ENCODE measurements around the gene RPA1. TPM values are rescaled to one million over a fixed set of nuclear protein-coding genes. Genes with fewer than 3 reads are reported as not detected.

Gene RPA1
- total and polyA plus RNA-seq, 9 donors, result 20.7 to 137 (median 112) TPM

GRCh38 chr17:1800240-1800639 is 29.6 kb upstream of the RPA1 start:
- Histone ChIP-seq H3K27me3 (no peaks in the 10 kb centered on the region), H3K4me3 (no peak overlapping the region), H3K4me1 (ENCODE audit: insufficient read depth) (no peaks in the 10 kb centered on the region), H3K9me3 (no peaks in the 10 kb centered on the region), H3K27ac (no peak overlapping the region), H3K36me3 (no peaks in the 10 kb centered on the region)
- TF ChIP-seq POLR2A (IDR thresholded peaks at IDR 0.05) (no peak), CTCF (IDR thresholded peaks at IDR 0.05) (no peak), EP300 (IDR thresholded peaks at IDR 0.05) (no peak)
- intact Hi-C loops (cut with DNase I), result no loop called here
- 85 to 93% (median 89%) methylated on average over 7 of the region's 7 CpGs for WGBS, 3 donors
- peak in 2 of 5 donors; percentile 8 to 21 for DNase-seq

GRCh38 chr17:1800712-1801111 is 29.1 kb upstream of the RPA1 start:
- DNase-seq, result peak in 2 of 5 donors; percentile 1 to 3
- Histone ChIP-seq H3K9me3 (no peaks in the 10 kb centered on the region), H3K4me3 (no peak overlapping the region), H3K36me3 (no peaks in the 10 kb centered on the region), H3K27me3 (no peaks in the 10 kb centered on the region), H3K27ac (no peak overlapping the region), H3K4me1 (ENCODE audit: insufficient read depth) (no peaks in the 10 kb centered on the region)
- intact Hi-C loops (cut with DNase I), result no loop called here
- WGBS, 3 donors, result 67 to 76% (median 76%) methylated on average over 4 of the region's 4 CpGs
- no peak for TF ChIP-seq CTCF (IDR thresholded peaks at IDR 0.05)
- no peak for TF ChIP-seq EP300 (IDR thresholded peaks at IDR 0.05)
- TF ChIP-seq POLR2A (IDR thresholded peaks at IDR 0.05), result no peak

- intact Hi-C loops (cut with DNase I), result no loop called here
- TF ChIP-seq EP300 (IDR thresholded peaks at IDR 0.05), result no peak
- TF ChIP-seq POLR2A (IDR thresholded peaks at IDR 0.05), result no peak
- no peak for DNase-seq
Measured at GRCh38 chr17:1802429-1802828, 27.4 kb upstream of the RPA1 start.

GRCh38 chr17:1803280-1803679 is 26.5 kb upstream of the RPA1 start:
- Histone ChIP-seq H3K9me3 (no peaks in the 10 kb centered on the region), H3K4me3 (no peak overlapping the region), H3K27me3 (no peaks in the 10 kb centered on the region), H3K4me1 (ENCODE audit: insufficient read depth) (no peaks in the 10 kb centered on the region), H3K27ac (no peak overlapping the region), H3K36me3 (no peaks in the 10 kb centered on the region)
- WGBS, 3 donors, result 86 to 96% (median 94%) methylated on average over 6 of the region's 6 CpGs
- no peak for DNase-seq
- intact Hi-C loops (cut with DNase I), result no loop called here
- no peak for TF ChIP-seq POLR2A (IDR thresholded peaks at IDR 0.05)
- no peak for TF ChIP-seq CTCF (IDR thresholded peaks at IDR 0.05)
- no peak for TF ChIP-seq EP300 (IDR thresholded peaks at IDR 0.05)

More at GRCh38 chr17:1802429-1802828, 27.4 kb upstream of the RPA1 start:
- 89 to 94% (median 91%) methylated on average over 1 of the region's 1 CpG for WGBS, 3 donors
- no peaks in the 10 kb centered on the region for H3K36me3 ChIP-seq
- no peak overlapping the region for H3K4me3 ChIP-seq
- H3K4me1 ChIP-seq (ENCODE audit: insufficient read depth), result no peaks in the 10 kb centered on the region
- H3K27ac ChIP-seq, result no peak overlapping the region
- H3K27me3 ChIP-seq, result no peaks in the 10 kb centered on the region
- H3K9me3 ChIP-seq, result no peaks in the 10 kb centered on the region

GRCh38 chr17:1807890-1808289 is 21.9 kb upstream of the RPA1 start:
- H3K27me3 ChIP-seq, result no peaks in the 10 kb centered on the region
- H3K4me3 ChIP-seq, result no peak overlapping the region
- no peak overlapping the region for H3K27ac ChIP-seq
- H3K4me1 ChIP-seq (ENCODE audit: insufficient read depth), result no peaks in the 10 kb centered on the region
- WGBS, 3 donors, result 88 to 95% (median 89%) methylated on average over 6 of the region's 6 CpGs
- TF ChIP-seq EP300 (IDR thresholded peaks at IDR 0.05) (no peak), CTCF (IDR thresholded peaks at IDR 0.05) (no peak), POLR2A (IDR thresholded peaks at IDR 0.05) (no peak)
- H3K9me3 ChIP-seq, result no peaks in the 10 kb centered on the region
- intact Hi-C loops (cut with DNase I), result no loop called here
- H3K36me3 ChIP-seq, result no peaks in the 10 kb centered on the region
- no peak for DNase-seq
